Adipocyte (in vitro differentiated cells): Measurements from ENCODE around the gene SEC61A2.
"Not testable (repeated sequence)": the region's sequence is repeated elsewhere in the genome, so short reads cannot be mapped to it uniquely, and the experiment has no call there.

ENCODE experiments used
- DNase-seq: peaks from one replicate; pipeline ENCODE4 v3.0.0-alpha.2; 2015; ENCODE audit warnings: low read depth
- H3K27me3 ChIP-seq: replicated peaks from 2 replicates; pipeline ENCODE4 v1.7.0; 2013; ENCODE audit warnings: mild to moderate bottlenecking, low read length, moderate library complexity; ENCODE audit not compliant: control insufficient read depth, insufficient read depth
- H3K36me3 ChIP-seq: 2 replicates; pipeline ENCODE4 v1.7.0; 2013; ENCODE audit warnings: low read length, mild to moderate bottlenecking, moderate library complexity; ENCODE audit not compliant: control insufficient read depth, insufficient read depth, severe bottlenecking
- H3K4me1 ChIP-seq: 2 replicates; pipeline ENCODE4 v1.7.0; 2013; ENCODE audit warnings: mild to moderate bottlenecking, low read length, moderate library complexity; ENCODE audit not compliant: control insufficient read depth, insufficient read depth
- H3K4me3 ChIP-seq: 2 replicates; pipeline ENCODE4 v1.7.0; 2013; ENCODE audit warnings: mild to moderate bottlenecking, low read length, moderate library complexity
- H3K9ac ChIP-seq: 2 replicates; pipeline ENCODE4 v1.7.0; 2013; ENCODE audit warnings: mild to moderate bottlenecking, low read length, moderate library complexity
- H3K9me3 ChIP-seq: 2 replicates; pipeline ENCODE4 v1.7.0; 2013; ENCODE audit warnings: mild to moderate bottlenecking, low read length, moderate library complexity; ENCODE audit not compliant: control insufficient read depth

Gene SEC61A2

GRCh38 chr10:12129222-12130111, at the start of gene SEC61A2:
SEC61A2 (plus strand) TSS chr10:12129677; CDS start chr10:12129788, 111 bp downstream.
- H3K9me3 ChIP-seq = no peaks in the 10 kb centered on the region
- peaks cover 9% of the 10 kb centered on the region for H3K36me3 ChIP-seq
- peaks cover 4% of the 10 kb centered on the region for H3K4me1 ChIP-seq
- peak within 1 kb of the TSS; percentile 92 for H3K4me3 ChIP-seq
- no peaks in the 10 kb centered on the region for H3K27me3 ChIP-seq
- peak; percentile 98 for DNase-seq
- H3K9ac ChIP-seq = peak within 1 kb of the TSS; percentile 93

DNA sequence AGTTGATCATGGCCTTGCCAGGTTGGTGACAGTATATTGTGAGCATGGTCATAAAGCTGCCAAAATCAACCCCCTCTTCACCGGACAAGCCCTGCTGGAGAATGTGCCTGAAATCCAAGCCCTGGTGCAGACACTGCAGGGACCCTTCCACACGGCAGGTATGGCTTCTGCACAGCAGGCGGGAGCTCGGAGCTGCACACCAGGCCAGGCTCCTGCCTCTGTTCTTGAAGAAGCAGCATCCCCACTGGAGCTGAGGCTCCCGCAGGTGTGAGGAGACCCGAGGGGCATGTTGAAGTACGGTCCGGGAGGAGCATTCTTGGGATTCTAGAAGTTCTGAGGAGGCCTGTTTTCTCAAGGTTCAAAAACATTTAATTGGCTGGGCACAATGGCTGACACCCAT, 48.0 kb upstream of the SEC61A2 start:
- DNase-seq = no peak
- no peaks in the 10 kb centered on the region for H3K27me3 ChIP-seq

GRCh38 chr10:12081879-12082557, 47.5 kb upstream of the SEC61A2 start:
- Histone ChIP-seq H3K4me3 (no peak overlapping the region), H3K9me3 (no peaks in the 10 kb centered on the region), H3K36me3 (peaks cover 24% of the 10 kb centered on the region), H3K9ac (no peak overlapping the region), H3K27me3 (no peaks in the 10 kb centered on the region), H3K4me1 (no peaks in the 10 kb centered on the region)
- DNase-seq = peak; percentile 37

More for the DNA sequence above, 48.0 kb upstream of the SEC61A2 start:
- H3K9me3 ChIP-seq = no peaks in the 10 kb centered on the region
- peaks cover 19% of the 10 kb centered on the region for H3K36me3 ChIP-seq
- no peak overlapping the region for H3K4me3 ChIP-seq
- H3K9ac ChIP-seq = no peak overlapping the region
- no peaks in the 10 kb centered on the region for H3K4me1 ChIP-seq

DNA sequence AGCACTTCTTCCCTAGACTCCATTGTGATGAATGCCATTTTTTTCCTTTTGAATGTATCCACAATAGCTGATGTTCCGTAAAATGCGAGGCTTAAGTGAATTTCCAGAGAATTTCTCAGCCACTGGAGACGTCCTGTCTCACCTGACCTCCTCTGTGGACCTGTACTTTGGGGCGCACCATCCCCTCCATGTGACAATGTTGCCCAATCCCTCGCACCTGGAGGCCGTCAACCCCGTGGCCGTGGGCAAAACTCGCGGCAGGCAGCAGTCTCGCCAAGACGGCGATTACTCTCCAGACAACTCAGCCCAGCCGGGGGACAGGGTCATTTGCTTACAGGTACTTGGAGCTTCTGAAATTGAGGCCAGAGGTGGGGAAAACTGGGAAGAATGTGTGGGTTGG, 40.6 kb upstream of the SEC61A2 start:
- no peak overlapping the region for H3K9ac ChIP-seq
- peaks cover 50% of the 10 kb centered on the region for H3K36me3 ChIP-seq
- H3K4me3 ChIP-seq = no peak overlapping the region
- no peak for DNase-seq
- H3K27me3 ChIP-seq = no peaks in the 10 kb centered on the region
- no peaks in the 10 kb centered on the region for H3K4me1 ChIP-seq
- H3K9me3 ChIP-seq = no peaks in the 10 kb centered on the region

GRCh38 chr10:12091421-12091820, 38.1 kb upstream of the SEC61A2 start:
- Histone ChIP-seq H3K9me3 (no peaks in the 10 kb centered on the region), H3K4me1 (no peaks in the 10 kb centered on the region), H3K27me3 (no peaks in the 10 kb centered on the region), H3K9ac (no peak overlapping the region), H3K36me3 (peaks cover 49% of the 10 kb centered on the region), H3K4me3 (no peak overlapping the region)
- DNase-seq = no peak

DNA sequence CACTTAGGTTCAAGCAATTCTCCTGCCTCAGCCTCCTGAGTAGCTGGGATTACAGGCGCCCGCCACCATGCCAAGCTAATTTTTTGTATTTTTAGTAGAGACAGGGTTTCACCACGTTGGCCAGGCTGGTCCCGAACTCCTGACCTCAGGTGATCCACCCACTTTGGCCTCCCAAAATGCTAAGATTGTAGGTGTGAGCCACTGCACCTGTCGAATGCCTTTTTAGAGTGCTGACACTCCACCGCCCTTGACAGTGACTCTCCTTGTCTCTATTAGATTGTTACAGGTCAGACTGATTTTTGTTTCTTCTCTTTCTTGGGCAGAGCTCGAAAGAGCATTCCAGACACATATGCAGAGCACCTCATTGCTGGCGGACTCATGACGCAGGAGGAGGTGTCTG, 32.1 kb upstream of the SEC61A2 start:
- not testable (repeated sequence) for H3K4me3 ChIP-seq, H3K4me1 ChIP-seq, H3K9ac ChIP-seq, H3K9me3 ChIP-seq, DNase-seq, H3K27me3 ChIP-seq
- H3K36me3 ChIP-seq = peaks cover 47% of the 10 kb centered on the region

DNA sequence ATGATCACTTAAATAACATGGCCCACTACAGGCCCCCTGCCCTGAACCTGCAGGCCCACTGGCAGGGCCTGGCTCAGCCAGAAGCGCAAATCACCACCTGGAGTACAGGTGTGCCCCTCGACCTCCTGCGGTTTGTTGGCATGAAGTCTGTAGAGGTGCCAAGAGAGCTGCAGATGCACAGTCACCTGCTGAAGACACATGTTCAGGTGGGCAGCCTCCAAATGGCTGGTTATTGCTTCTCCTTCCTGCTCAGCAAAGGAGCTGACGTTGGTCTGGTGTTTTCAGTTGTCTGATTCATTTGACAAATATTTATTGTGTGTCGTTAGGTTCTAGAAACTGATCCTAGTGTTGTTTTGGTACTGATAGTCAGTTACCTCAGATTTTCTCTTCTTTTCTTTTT, 31.7 kb upstream of the SEC61A2 start:
- no peaks in the 10 kb centered on the region for H3K9me3 ChIP-seq

GRCh38 chr10:12098966-12099365, 30.5 kb upstream of the SEC61A2 start:
- Histone ChIP-seq H3K4me1 (no peaks in the 10 kb centered on the region), H3K27me3 (no peaks in the 10 kb centered on the region), H3K9ac (no peak overlapping the region), H3K36me3 (peaks cover 48% of the 10 kb centered on the region), H3K9me3 (no peaks in the 10 kb centered on the region), H3K4me3 (no peak overlapping the region)
- no peak for DNase-seq

More for the DNA sequence above, 31.7 kb upstream of the SEC61A2 start:
- Histone ChIP-seq H3K27me3 (no peaks in the 10 kb centered on the region), H3K9ac (no peak overlapping the region), H3K36me3 (peaks cover 49% of the 10 kb centered on the region), H3K4me1 (no peaks in the 10 kb centered on the region), H3K4me3 (no peak overlapping the region)
- DNase-seq = no peak

DNA sequence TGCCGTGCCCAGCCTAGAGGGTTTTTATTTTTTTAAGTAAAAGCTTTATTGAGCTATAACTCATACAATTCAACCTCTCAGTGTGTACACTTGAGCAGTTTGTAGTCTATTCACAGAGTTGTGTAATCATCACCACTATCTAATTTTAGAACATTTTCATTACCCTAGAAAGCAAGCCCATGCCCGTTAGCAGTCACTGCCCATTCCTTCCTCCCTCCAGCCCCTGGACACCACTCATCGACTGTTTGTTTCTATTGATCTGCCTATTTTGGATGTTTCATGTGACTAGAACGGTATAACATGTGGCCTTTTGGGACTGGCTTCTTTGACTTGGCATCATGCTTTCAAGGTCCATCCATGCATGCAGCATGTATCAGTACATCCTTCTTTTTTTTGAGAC, 25.7 kb upstream of the SEC61A2 start:
- Histone ChIP-seq H3K27me3 (no peaks in the 10 kb centered on the region), H3K4me3 (no peak overlapping the region), H3K36me3 (peaks cover 66% of the 10 kb centered on the region), H3K4me1 (no peaks in the 10 kb centered on the region), H3K9ac (no peak overlapping the region), H3K9me3 (no peaks in the 10 kb centered on the region)
- DNase-seq = no peak

DNA sequence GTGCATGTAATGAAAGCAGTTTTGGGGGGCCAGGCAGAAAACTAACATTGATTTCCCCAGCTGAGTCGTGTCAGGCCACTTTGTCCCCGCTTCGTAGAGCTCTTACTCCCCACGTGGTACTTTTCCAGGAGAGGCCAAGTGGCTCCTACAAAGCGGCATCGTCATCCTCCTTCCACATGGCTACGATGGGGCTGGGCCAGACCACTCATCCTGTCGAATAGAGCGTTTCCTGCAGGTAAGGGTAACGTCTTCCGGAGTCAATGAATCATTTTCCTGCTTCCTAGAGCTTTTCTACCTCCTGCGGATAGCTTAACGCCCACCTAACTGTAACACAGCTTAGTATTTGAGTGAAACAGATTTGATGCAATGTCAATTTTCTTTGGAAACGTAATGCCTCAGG, 21.7 kb upstream of the SEC61A2 start:
- Histone ChIP-seq H3K9ac (no peak overlapping the region), H3K4me3 (no peak overlapping the region), H3K36me3 (peaks cover 51% of the 10 kb centered on the region), H3K4me1 (no peaks in the 10 kb centered on the region), H3K27me3 (no peaks in the 10 kb centered on the region), H3K9me3 (no peaks in the 10 kb centered on the region)
- DNase-seq = no peak

DNA sequence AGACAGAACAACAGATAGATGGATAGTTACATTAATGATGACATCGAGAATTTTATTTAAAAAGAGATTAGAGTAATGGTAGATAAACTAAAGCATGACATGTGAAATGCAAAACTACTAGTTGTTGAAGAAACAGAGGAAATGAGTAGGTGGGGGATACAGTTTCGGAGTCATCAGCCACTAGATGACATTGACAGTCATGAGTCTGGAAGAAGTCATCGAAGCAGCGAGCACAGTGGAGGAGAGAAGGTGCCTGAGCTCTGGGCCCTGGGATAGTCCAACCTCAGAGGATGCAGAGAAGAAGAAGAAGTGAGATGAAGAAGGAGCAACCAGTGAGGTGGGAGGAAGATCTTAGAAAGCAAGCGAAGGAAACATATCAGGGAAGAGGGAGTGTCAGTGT, 20.2 kb upstream of the SEC61A2 start:
- Histone ChIP-seq H3K36me3 (peaks cover 46% of the 10 kb centered on the region), H3K27me3 (no peaks in the 10 kb centered on the region), H3K9ac (no peak overlapping the region), H3K4me3 (no peak overlapping the region), H3K4me1 (no peaks in the 10 kb centered on the region), H3K9me3 (no peaks in the 10 kb centered on the region)
- DNase-seq = no peak
